Measurements from ENCODE around the gene SYS1. TPM values are rescaled to one million over a fixed set of nuclear protein-coding genes. Genes with fewer than 3 reads are reported as not detected.

Gene SYS1
- total RNA-seq, 6 experiments from 2014 or later, result 16.6 to 26.2 (median 20.8) TPM

DNA sequence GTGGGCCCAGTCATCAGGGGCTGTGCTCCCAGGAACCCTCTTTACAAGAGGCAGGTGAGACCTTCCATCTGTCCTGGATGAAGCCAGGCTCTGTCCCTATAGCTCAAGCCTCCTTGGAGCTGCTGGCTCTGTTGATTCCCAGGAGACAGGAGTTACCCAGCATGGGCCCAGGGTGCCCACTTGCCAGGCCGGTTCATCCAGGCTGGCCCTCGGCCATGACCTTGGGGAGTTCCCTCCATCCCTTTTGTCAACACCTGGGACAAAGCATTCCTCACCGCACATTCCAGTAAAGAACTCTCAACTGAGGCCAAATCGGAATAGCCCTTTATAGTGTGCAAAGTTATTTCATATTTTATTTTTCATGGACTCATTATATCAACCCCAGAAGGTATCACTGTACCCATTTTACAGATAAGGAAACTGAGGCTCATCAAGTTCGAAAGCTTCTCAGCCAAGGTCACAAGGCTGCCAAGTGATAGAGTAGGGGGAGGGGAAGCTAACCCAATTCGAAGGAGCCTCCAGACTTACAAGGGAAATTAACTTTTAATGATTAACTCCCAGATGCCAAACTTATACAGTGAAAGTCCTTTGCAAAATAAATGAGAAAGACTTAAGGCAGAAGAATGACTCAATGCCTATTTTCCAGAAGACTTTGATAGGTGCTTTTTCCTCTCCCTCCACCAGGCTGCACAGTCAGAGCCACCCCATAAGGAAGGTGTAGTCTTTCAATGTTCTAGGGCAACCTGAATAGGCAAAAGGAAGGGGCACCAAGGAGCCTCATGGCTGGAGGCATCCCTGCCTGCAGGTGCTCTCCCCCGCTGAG, 33.2 kb upstream of the SYS1 start:
- ATAC-seq (peak; percentile 23 to 44 (median 25)), DNase-seq (no peak)
- H3K36me3 ChIP-seq, result peaks cover 7 to 95% (median 55%) of the 10 kb centered on the region in 4 donors
- no peaks in the 10 kb centered on the region for H3K27me3 ChIP-seq
- TF ChIP-seq POLR2A (IDR thresholded peaks at IDR 0.05), result no peak
- TF ChIP-seq, protein P1, sequence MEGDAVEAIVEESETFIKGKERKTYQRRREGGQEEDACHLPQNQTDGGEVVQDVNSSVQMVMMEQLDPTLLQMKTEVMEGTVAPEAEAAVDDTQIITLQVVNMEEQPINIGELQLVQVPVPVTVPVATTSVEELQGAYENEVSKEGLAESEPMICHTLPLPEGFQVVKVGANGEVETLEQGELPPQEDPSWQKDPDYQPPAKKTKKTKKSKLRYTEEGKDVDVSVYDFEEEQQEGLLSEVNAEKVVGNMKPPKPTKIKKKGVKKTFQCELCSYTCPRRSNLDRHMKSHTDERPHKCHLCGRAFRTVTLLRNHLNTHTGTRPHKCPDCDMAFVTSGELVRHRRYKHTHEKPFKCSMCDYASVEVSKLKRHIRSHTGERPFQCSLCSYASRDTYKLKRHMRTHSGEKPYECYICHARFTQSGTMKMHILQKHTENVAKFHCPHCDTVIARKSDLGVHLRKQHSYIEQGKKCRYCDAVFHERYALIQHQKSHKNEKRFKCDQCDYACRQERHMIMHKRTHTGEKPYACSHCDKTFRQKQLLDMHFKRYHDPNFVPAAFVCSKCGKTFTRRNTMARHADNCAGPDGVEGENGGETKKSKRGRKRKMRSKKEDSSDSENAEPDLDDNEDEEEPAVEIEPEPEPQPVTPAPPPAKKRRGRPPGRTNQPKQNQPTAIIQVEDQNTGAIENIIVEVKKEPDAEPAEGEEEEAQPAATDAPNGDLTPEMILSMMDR (IDR thresholded peaks at IDR 0.05), result peak in 1 of 4 donors; percentile 12
- no peak overlapping the region for H3K4me3 ChIP-seq
- peaks cover 0 to 5% (median 0%) of the 10 kb centered on the region in 4 donors for H3K4me1 ChIP-seq
- intact Hi-C loops (cut with DNase I), result no loop called here
- WGBS (ENCODE audit: insufficient coverage, low coverage, low lambda C conversion rate, missing lambda C conversion rate), result 56% methylated on average over 6 of the region's 7 CpGs
- no peak overlapping the region for H3K27ac ChIP-seq
- H3K9me3 ChIP-seq, result no peaks in the 10 kb centered on the region

DNA sequence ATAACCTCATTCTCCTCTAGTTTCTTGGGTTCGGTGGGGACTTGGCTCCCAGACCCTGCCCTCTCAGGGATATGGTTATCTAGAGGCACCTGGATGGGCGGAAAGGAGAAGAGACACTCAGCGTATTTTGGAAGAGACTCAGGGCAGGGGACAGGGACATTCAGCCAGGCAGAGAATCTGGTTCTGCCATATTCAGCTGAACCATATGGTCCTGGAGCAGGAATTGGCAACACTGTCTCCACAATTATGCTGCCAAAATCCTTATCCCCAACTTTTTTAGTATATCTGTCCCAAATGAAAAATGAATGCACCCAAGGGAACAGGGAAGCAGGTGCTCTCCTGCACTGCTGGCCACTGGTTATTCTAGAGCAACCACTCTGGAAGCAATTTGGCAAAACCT, 32.5 kb upstream of the SYS1 start:
- intact Hi-C loops (cut with DNase I), result no loop called here
- no peak overlapping the region for H3K4me3 ChIP-seq
- ATAC-seq, result no peak
- no peak overlapping the region for H3K27ac ChIP-seq
- DNase-seq, result no peak
- TF ChIP-seq, protein P1 (IDR thresholded peaks at IDR 0.05), result no peak
- TF ChIP-seq POLR2A (IDR thresholded peaks at IDR 0.05), result no peak
- peaks cover 7 to 98% (median 56%) of the 10 kb centered on the region in 4 donors for H3K36me3 ChIP-seq
- peaks cover 0 to 5% (median 0%) of the 10 kb centered on the region in 4 donors for H3K4me1 ChIP-seq
- WGBS (ENCODE audit: insufficient coverage, low coverage, low lambda C conversion rate, missing lambda C conversion rate), result 40% methylated on average over 1 of the region's 3 CpGs
- no peaks in the 10 kb centered on the region for H3K27me3 ChIP-seq
- no peaks in the 10 kb centered on the region for H3K9me3 ChIP-seq

DNA sequence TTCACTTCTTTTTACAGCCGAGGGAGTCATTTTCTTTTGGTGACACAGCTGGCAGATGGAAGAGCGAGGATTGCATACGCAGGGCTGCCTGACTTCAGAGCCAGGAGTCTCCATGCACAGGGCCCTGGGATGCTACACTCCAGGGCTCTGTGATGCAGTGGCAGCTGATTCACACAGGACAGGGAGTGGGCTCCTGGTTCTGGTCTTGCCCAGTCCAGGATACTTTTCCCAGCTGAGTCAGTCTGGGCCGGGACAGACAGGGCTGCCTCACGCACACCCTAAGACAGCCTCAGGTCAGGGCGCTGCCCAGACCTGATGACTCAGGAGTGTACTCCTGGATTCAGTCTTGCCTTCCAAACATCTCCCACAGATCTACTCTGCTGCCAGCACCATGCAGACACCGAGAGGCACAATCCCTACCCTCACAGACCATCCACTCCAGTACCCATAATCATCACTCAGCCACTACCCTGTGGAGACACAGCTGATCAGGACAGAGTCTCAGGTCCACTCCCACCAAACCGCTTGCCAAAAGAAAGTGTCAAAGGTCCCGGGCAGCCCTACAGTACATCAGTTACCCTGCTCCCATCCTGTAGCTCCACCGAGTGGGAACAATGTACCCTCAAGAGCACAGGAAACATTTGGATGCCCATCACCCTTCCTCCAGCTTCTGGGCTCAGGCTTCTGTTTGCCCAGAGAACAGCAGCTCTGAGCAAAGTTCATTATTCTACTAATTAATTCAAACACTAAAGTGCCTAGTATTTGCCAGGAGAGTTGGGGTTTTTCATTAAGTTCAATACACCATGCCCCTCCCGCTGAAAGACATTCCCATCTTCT, 26.2 kb upstream of the SYS1 start:
- intact Hi-C loops (cut with DNase I), result no loop called here
- Histone ChIP-seq H3K9me3 (no peaks in the 10 kb centered on the region), H3K27ac (peak overlapping the region; percentile 91 to 99 (median 97)), H3K4me3 (peak overlapping the region in 2 of 3 donors; percentile 5 to 35), H3K36me3 (peaks cover 0 to 51% (median 27%) of the 10 kb centered on the region in 4 donors), H3K27me3 (no peaks in the 10 kb centered on the region), H3K4me1 (peaks cover 0 to 58% (median 32%) of the 10 kb centered on the region in 4 donors)
- TF ChIP-seq, protein P1 (IDR thresholded peaks at IDR 0.05), result no peak
- no peak for TF ChIP-seq POLR2A (IDR thresholded peaks at IDR 0.05)
- peak in 2 of 3 donors; percentile 78 to 82 for DNase-seq
- 29% methylated on average over 4 of the region's 11 CpGs for WGBS (ENCODE audit: insufficient coverage, low coverage, low lambda C conversion rate, missing lambda C conversion rate)
- peak; percentile 16 to 65 (median 48) for ATAC-seq

DNA sequence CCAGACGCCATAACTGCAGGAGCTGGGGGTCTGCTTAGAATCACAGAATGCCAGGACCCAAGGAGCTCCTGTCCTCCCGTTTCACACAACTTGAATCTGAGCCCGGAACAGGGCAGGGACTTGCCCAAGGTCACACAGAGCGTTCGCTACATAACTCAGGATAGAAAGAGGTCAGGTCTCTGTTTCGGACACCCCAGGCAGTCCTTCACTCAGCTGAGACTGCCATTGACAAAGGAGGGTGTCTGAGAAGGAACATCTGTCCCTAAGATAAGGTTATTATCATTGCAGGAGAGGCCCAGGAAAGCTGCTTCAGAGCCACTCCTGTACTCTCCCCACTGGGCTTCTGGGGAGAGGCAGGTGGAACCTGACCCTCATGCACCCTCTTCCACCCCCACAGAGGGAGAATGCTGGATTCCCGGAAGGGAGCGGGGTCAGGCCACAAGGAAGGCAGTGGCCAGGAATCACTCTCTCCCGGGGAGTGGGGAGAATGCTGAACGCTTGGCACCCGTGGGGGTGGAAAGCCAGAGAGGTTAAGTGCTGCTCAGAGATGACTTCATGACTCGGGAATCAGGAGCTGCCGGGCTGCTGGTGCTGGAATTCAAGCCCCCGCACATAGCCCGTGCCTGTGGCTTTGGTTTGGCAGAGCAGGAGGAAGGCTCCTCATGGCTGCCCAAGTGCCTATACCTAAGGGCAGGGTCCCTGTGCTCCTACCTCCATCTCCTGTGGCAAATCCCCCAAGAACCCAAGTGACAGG, 25.4 kb upstream of the SYS1 start:
- intact Hi-C loops (cut with DNase I), result no loop called here
- Histone ChIP-seq H3K9me3 (no peaks in the 10 kb centered on the region), H3K4me1 (peaks cover 0 to 63% (median 32%) of the 10 kb centered on the region in 4 donors), H3K36me3 (peaks cover 0 to 43% (median 22%) of the 10 kb centered on the region in 4 donors), H3K4me3 (peak overlapping the region in 2 of 3 donors; percentile 5 to 35), H3K27ac (peak overlapping the region; percentile 91 to 99 (median 97)), H3K27me3 (no peaks in the 10 kb centered on the region)
- ATAC-seq, result peak; percentile 9 to 45 (median 12)
- TF ChIP-seq, protein P1 (IDR thresholded peaks at IDR 0.05), result no peak
- TF ChIP-seq POLR2A (IDR thresholded peaks at IDR 0.05), result peak; percentile 37
- WGBS (ENCODE audit: insufficient coverage, low coverage, low lambda C conversion rate, missing lambda C conversion rate), result 11% methylated on average over 9 of the region's 15 CpGs
- DNase-seq, result peak; percentile 60 to 76 (median 65)

Measured in right lobe of liver (tissue), 6 donors.